ENCODE results near the gene RHBDL2. TPM values are rescaled to one million over a fixed set of nuclear protein-coding genes. Genes with fewer than 3 reads are reported as not detected.
"Not testable (repeated sequence)": the region's sequence is repeated elsewhere in the genome, so short reads cannot be mapped to it uniquely, and the experiment has no call there.

The RHBDL2 gene
- total RNA-seq, 1 donor from 2014 or later = not detected

DNA sequence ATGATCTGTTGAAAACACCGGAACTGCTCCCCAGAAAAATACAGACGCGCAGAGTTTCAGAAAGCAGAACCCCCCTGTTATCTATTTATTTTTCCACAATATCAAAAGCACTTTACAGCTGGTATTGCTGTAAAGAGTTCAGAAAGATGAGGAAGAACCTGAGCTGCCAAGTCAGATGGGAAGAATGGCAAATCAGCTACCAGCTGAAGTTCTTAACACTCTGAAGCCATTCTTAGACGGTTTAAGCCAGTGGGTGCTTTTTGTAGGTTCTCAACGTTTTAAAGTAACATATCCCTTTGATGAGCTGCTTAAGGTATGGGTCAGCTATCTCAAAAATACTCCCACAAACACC lies 48.7 kb upstream of the RHBDL2 start:
- Histone ChIP-seq H3K27me3 (ENCODE audit: insufficient read depth, low read length) (no peaks in the 10 kb centered on the region), H4K20me1 (ENCODE audit: insufficient read depth, low read length) (peaks cover 39% of the 10 kb centered on the region), H3K79me2 (ENCODE audit: insufficient read depth, low read length) (peaks cover 44% of the 10 kb centered on the region), H3K4me2 (ENCODE audit: low read length) (peak overlapping the region; percentile 86), H2AFZ (ENCODE audit: low read depth, low read length) (peak overlapping the region; percentile 75), H3K4me3 (ENCODE audit: insufficient read depth, low read depth, low read length) (peak overlapping the region; percentile 63), H3K27ac (ENCODE audit: low read depth, low read length) (peak overlapping the region; percentile 76), H3K36me3 (ENCODE audit: insufficient read depth, low read length) (peaks cover 10% of the 10 kb centered on the region), H3K9ac (ENCODE audit: low read length) (peak overlapping the region; percentile 79), H3K9me3 (ENCODE audit: insufficient read depth, low read depth, low read length) (no peaks in the 10 kb centered on the region), H3K4me1 (ENCODE audit: insufficient read depth, low read length) (peaks cover 46% of the 10 kb centered on the region)
- H3K4me3 Mint-ChIP-seq (ENCODE audit: unreplicated experiment) = peak overlapping the region; percentile 79
- FAIRE-seq (no peak), DNase-seq (ENCODE audit: low read depth) (peak; percentile 5)
- TF ChIP-seq, protein P1, sequence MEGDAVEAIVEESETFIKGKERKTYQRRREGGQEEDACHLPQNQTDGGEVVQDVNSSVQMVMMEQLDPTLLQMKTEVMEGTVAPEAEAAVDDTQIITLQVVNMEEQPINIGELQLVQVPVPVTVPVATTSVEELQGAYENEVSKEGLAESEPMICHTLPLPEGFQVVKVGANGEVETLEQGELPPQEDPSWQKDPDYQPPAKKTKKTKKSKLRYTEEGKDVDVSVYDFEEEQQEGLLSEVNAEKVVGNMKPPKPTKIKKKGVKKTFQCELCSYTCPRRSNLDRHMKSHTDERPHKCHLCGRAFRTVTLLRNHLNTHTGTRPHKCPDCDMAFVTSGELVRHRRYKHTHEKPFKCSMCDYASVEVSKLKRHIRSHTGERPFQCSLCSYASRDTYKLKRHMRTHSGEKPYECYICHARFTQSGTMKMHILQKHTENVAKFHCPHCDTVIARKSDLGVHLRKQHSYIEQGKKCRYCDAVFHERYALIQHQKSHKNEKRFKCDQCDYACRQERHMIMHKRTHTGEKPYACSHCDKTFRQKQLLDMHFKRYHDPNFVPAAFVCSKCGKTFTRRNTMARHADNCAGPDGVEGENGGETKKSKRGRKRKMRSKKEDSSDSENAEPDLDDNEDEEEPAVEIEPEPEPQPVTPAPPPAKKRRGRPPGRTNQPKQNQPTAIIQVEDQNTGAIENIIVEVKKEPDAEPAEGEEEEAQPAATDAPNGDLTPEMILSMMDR (IDR thresholded peaks at IDR 0.05; ENCODE audit: insufficient read depth, low read depth, low read length) = no peak
- TF ChIP-seq EZH2 (IDR thresholded peaks at IDR 0.05; ENCODE audit: insufficient read depth, low read length) = no peak
- peaks cover 39% of the 10 kb centered on the region for H3K4me1 Mint-ChIP-seq (ENCODE audit: low read depth, unreplicated experiment)
- H3K27me3 Mint-ChIP-seq (ENCODE audit: low read depth, unreplicated experiment) = no peaks in the 10 kb centered on the region
- peak overlapping the region; percentile 80 for H3K27ac Mint-ChIP-seq (ENCODE audit: unreplicated experiment)
- H3K9me3 Mint-ChIP-seq (ENCODE audit: unreplicated experiment) = no peaks in the 10 kb centered on the region
- H3K36me3 Mint-ChIP-seq (ENCODE audit: low read depth, unreplicated experiment) = peaks cover 4% of the 10 kb centered on the region

DNA sequence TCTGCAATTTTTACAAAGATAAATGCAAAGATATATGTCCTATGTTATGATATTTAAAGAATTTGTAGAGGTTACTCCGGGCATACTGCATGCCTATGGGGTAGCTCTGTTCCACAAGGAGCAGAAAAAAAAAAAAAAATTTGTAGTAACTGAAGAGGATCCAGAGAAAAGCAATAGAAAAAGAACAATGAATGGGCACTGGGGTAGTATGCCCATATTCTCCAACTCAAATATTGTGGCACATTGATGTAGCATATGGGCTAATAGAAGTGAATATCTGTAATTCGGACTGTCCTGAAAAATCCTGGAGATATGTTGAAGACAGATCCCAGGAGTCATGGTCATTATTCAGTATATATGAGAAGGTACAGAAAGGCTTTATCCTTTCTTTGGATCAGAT lies 48.3 kb upstream of the RHBDL2 start:
- Mint-ChIP-seq H3K27ac (ENCODE audit: unreplicated experiment) (peak overlapping the region; percentile 80), H3K36me3 (ENCODE audit: low read depth, unreplicated experiment) (peaks cover 4% of the 10 kb centered on the region), H3K4me1 (ENCODE audit: low read depth, unreplicated experiment) (peaks cover 37% of the 10 kb centered on the region), H3K9me3 (ENCODE audit: unreplicated experiment) (no peaks in the 10 kb centered on the region), H3K27me3 (ENCODE audit: low read depth, unreplicated experiment) (no peaks in the 10 kb centered on the region), H3K4me3 (ENCODE audit: unreplicated experiment) (peak overlapping the region; percentile 79)
- Histone ChIP-seq H3K9ac (ENCODE audit: low read length) (peak overlapping the region; percentile 79), H3K4me3 (ENCODE audit: insufficient read depth, low read depth, low read length) (peak overlapping the region; percentile 63), H4K20me1 (ENCODE audit: insufficient read depth, low read length) (peaks cover 35% of the 10 kb centered on the region), H3K4me2 (ENCODE audit: low read length) (peak overlapping the region; percentile 86), H3K36me3 (ENCODE audit: insufficient read depth, low read length) (peaks cover 7% of the 10 kb centered on the region), H3K79me2 (ENCODE audit: insufficient read depth, low read length) (peaks cover 40% of the 10 kb centered on the region), H2AFZ (ENCODE audit: low read depth, low read length) (peak overlapping the region; percentile 75), H3K27ac (ENCODE audit: low read depth, low read length) (peak overlapping the region; percentile 76), H3K27me3 (ENCODE audit: insufficient read depth, low read length) (no peaks in the 10 kb centered on the region), H3K9me3 (ENCODE audit: insufficient read depth, low read depth, low read length) (no peaks in the 10 kb centered on the region), H3K4me1 (ENCODE audit: insufficient read depth, low read length) (peaks cover 47% of the 10 kb centered on the region)
- TF ChIP-seq, protein P1 (IDR thresholded peaks at IDR 0.05; ENCODE audit: insufficient read depth, low read depth, low read length) = no peak
- TF ChIP-seq EZH2 (IDR thresholded peaks at IDR 0.05; ENCODE audit: insufficient read depth, low read length) = no peak
- DNase-seq (ENCODE audit: low read depth) (no peak), FAIRE-seq (no peak)

DNA sequence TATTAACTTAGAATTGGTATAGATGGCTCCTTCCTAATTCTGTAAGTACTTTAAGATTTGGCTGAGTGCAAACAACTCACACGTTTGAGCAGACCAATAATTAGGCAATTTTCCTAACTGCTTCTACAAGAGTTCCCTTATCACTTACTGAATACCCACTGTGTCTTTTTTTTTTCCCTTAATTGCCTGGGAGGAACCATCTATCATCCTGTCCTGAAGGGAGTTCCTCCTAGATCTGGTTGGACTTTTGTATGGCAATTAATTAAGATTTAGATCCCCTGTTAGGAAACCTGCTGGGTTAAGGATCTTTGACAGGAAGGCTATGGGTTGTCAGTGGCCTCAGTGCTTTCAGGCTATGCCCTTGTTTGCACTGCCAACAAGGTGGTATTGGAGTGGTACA lies 37.8 kb upstream of the RHBDL2 start:
- H3K4me3 ChIP-seq (ENCODE audit: insufficient read depth, low read depth, low read length); H3K36me3 ChIP-seq (ENCODE audit: insufficient read depth, low read length); H3K4me1 ChIP-seq (ENCODE audit: insufficient read depth, low read length); H3K9ac ChIP-seq (ENCODE audit: low read length); DNase-seq (ENCODE audit: low read depth); FAIRE-seq; H3K79me2 ChIP-seq (ENCODE audit: insufficient read depth, low read length); H3K27ac Mint-ChIP-seq (ENCODE audit: unreplicated experiment); H4K20me1 ChIP-seq (ENCODE audit: insufficient read depth, low read length); H2AFZ ChIP-seq (ENCODE audit: low read depth, low read length); H3K27ac ChIP-seq (ENCODE audit: low read depth, low read length); H3K27me3 Mint-ChIP-seq (ENCODE audit: low read depth, unreplicated experiment); H3K9me3 Mint-ChIP-seq (ENCODE audit: unreplicated experiment); H3K4me2 ChIP-seq (ENCODE audit: low read length); H3K27me3 ChIP-seq (ENCODE audit: insufficient read depth, low read length); H3K36me3 Mint-ChIP-seq (ENCODE audit: low read depth, unreplicated experiment); H3K9me3 ChIP-seq (ENCODE audit: insufficient read depth, low read depth, low read length); H3K4me1 Mint-ChIP-seq (ENCODE audit: low read depth, unreplicated experiment); H3K4me3 Mint-ChIP-seq (ENCODE audit: unreplicated experiment): not testable (repeated sequence)

DNA sequence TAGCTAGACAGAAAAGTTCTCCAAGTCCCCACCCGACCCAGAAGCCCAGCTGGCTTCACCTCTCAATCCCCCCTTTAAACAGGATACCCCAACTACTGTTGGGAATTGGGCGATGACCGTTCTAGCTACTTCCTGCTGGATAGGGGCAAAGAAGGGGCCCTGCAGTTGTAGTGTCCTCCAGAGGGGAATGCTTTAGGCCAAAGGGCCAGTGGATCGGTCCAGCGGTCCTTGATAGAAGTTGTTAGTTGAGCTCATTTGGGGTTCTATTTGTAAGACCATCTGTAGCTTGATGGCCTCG lies 36.6 kb upstream of the RHBDL2 start:
- H3K36me3 ChIP-seq (ENCODE audit: insufficient read depth, low read length); H3K36me3 Mint-ChIP-seq (ENCODE audit: low read depth, unreplicated experiment); H3K79me2 ChIP-seq (ENCODE audit: insufficient read depth, low read length); H3K9ac ChIP-seq (ENCODE audit: low read length); H3K9me3 Mint-ChIP-seq (ENCODE audit: unreplicated experiment); H3K27me3 ChIP-seq (ENCODE audit: insufficient read depth, low read length); H3K4me3 Mint-ChIP-seq (ENCODE audit: unreplicated experiment); H3K4me1 ChIP-seq (ENCODE audit: insufficient read depth, low read length); H3K27me3 Mint-ChIP-seq (ENCODE audit: low read depth, unreplicated experiment); H3K4me2 ChIP-seq (ENCODE audit: low read length); H3K27ac ChIP-seq (ENCODE audit: low read depth, low read length); H3K4me3 ChIP-seq (ENCODE audit: insufficient read depth, low read depth, low read length); H3K9me3 ChIP-seq (ENCODE audit: insufficient read depth, low read depth, low read length); FAIRE-seq; DNase-seq (ENCODE audit: low read depth); H2AFZ ChIP-seq (ENCODE audit: low read depth, low read length); H3K4me1 Mint-ChIP-seq (ENCODE audit: low read depth, unreplicated experiment); H4K20me1 ChIP-seq (ENCODE audit: insufficient read depth, low read length); H3K27ac Mint-ChIP-seq (ENCODE audit: unreplicated experiment): not testable (repeated sequence)

DNA sequence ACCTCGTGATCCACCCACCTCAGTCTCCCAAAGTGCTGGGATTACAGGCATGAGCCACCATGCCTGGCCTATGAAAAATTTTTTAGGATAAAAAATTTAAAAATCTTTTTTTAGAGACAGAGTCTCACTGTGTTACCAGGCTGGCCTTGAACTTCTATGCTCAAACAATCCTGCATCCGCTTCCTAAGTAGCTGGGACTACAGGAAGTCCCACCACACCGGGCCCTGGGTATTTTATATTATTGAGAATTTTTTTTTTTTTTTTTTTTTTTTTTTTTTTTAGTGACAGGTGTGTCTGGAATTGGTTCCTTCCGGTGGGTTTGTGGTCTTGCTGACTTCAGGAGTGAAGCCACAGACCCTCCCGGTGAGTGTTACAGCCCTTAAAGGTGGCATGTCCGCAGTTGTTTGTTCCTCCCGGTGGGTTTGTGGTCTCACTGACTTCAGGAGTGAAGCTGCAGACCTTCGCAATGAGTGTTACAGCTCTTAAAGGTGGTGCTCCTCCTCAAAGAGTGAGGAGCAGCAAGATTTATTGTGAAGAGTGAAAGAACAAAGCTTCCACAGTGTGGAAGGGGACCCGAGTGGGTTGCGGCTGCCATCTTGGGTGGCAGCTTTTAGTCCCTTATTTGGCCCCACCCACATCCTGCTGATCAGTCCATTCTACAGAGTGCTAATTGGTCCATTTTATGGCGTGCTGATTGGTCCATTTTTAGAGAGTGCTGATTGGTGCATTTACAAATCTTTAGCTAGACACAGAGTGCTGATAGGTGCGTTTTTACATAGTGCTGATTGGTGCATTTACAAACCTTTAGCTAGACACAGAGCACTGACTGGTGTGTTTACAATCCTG lies 36.0 kb upstream of the RHBDL2 start:
- H2AFZ ChIP-seq (ENCODE audit: low read depth, low read length); H3K4me3 Mint-ChIP-seq (ENCODE audit: unreplicated experiment); H3K9me3 ChIP-seq (ENCODE audit: insufficient read depth, low read depth, low read length); H3K27ac Mint-ChIP-seq (ENCODE audit: unreplicated experiment); H4K20me1 ChIP-seq (ENCODE audit: insufficient read depth, low read length); H3K36me3 ChIP-seq (ENCODE audit: insufficient read depth, low read length); FAIRE-seq; H3K36me3 Mint-ChIP-seq (ENCODE audit: low read depth, unreplicated experiment); DNase-seq (ENCODE audit: low read depth); H3K27ac ChIP-seq (ENCODE audit: low read depth, low read length); H3K4me2 ChIP-seq (ENCODE audit: low read length); H3K9me3 Mint-ChIP-seq (ENCODE audit: unreplicated experiment); H3K79me2 ChIP-seq (ENCODE audit: insufficient read depth, low read length); H3K4me1 Mint-ChIP-seq (ENCODE audit: low read depth, unreplicated experiment); H3K4me1 ChIP-seq (ENCODE audit: insufficient read depth, low read length); H3K27me3 ChIP-seq (ENCODE audit: insufficient read depth, low read length); H3K9ac ChIP-seq (ENCODE audit: low read length); H3K27me3 Mint-ChIP-seq (ENCODE audit: low read depth, unreplicated experiment); H3K4me3 ChIP-seq (ENCODE audit: insufficient read depth, low read depth, low read length): not testable (repeated sequence)

Data from astrocyte (in vitro differentiated cells and primary cell).